Stimulated activated naive CD8-positive, alpha-beta T cell treated with anti-CD3 and anti-CD28 coated beads, Interleukin-15, Interleukin-2, amounts not matched to agents 100 U/mL and 50 U/mL, for 24 hours (primary cell): ENCODE measurements around the gene TMC8.
A peak's percentile ranks its signal among the peaks of the same experiment; 100 is the strongest.
"Not testable (repeated sequence)": the region's sequence is repeated elsewhere in the genome, so short reads cannot be mapped to it uniquely, and the experiment has no call there.

Source experiments
- ATAC-seq: fragments of 150-1000 bp; cut with Tn5 transposase; one replicate; pipeline ENCODE4 v1.10.0; 2021
- DNase-seq: peaks from one replicate; pipeline ENCODE4 v3.0.0; 2021

TMC8 gene, protein sequence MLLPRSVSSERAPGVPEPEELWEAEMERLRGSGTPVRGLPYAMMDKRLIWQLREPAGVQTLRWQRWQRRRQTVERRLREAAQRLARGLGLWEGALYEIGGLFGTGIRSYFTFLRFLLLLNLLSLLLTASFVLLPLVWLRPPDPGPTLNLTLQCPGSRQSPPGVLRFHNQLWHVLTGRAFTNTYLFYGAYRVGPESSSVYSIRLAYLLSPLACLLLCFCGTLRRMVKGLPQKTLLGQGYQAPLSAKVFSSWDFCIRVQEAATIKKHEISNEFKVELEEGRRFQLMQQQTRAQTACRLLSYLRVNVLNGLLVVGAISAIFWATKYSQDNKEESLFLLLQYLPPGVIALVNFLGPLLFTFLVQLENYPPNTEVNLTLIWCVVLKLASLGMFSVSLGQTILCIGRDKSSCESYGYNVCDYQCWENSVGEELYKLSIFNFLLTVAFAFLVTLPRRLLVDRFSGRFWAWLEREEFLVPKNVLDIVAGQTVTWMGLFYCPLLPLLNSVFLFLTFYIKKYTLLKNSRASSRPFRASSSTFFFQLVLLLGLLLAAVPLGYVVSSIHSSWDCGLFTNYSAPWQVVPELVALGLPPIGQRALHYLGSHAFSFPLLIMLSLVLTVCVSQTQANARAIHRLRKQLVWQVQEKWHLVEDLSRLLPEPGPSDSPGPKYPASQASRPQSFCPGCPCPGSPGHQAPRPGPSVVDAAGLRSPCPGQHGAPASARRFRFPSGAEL

DNA sequence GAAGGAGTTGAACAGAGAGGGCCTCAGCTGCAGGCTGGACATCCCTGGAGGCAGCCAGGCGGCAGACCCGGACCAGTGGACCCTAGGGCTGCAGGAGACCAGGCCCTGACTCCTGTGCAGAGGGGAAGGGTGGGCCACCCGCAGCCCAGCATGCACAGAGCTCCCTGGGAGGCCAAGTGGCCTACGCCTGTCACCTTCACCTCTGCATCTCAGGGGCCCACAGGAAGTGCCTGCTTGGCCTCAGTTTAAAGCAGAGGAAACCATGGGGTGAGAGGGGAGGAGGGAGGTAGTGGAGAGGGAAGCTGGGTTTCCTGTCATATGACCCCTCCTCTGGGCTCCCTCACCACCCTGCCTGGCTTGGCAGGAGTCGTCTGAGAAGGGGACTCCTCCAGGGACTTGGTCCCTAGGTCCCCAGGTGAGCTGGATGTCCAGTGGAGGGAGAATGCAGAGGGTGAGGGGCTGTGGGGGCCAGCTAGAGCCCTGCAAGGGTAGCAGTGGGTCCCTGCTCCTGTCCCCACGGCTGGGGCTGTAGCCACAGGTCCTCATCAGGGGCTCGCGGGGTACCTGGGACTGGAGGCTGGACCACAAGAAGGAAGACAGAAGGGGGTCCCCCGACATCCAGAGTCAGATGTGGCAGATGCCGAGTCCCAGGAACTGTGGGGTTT is at the start of gene TMC8:
Gene TMC8 (plus strand): TSS at position 335 of the 665 bp plus-strand sequence. CDS start 818 bp downstream, outside the sequence.
- DNase-seq (peak; percentile 78), ATAC-seq (peak; percentile 42)

DNA sequence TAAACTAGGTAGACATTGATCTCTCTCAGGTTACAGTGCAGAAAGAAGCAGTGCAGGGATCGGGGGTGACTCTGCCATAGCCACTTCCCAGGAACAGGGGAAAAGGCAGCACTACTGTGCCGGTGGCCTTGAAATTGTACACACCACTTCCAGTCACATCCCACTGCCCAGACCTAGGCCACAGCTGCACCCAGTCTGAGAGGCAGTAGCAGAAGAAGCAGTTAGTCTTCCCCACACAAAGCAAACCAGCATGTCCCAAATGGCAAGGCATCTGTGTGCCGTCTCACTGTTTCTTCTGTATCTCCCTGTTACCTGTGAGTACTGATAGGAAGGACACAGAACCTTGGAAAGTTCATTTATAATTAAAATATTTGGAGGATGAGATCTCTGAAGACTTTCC is 49.0 kb upstream of the TMC8 start:
- no peak for DNase-seq
- no peak for ATAC-seq

DNA sequence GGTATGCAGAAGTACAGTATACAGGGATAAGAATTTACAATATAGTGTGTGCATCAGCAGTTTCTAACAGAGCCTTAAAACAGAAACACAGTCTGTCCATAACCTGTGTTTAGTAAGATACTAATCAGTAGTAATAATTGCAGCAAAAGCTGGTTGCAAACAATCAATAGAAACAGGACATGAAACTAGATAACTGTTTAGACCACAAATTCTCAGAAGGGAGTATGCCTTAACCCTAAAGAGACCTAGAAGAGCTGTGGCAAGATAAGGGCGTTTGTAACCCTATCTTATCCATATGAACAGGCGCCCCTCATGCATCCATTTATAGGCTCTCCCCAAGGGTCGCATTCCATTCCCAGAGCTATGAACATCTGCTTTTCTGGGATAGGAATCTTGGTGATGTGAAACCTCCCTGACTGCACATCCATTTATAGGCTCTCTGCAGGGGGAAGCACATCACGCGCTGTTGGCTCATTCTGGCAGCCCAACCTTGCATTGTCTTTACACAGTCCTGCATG is 48.2 kb upstream of the TMC8 start:
- ATAC-seq, DNase-seq: not testable (repeated sequence)

DNA sequence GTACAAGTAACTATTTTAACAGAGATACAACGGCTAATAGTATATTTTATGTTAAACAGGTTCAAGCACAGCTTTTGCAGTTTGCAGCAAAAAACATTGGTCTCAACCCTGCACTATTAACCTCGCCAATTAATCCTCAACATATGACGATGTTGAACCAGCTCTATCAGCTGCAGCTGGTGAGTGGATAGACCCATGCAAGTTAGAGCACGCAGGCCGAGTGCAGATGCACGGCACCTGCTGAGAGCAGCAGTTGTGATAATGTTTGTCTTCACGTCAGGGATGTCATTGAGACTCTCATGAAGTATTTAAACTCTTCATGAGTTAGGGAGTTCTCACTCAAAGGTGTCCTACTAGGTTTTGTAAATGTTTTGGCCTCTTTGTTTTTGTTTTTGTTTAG is 47.6 kb upstream of the TMC8 start:
- DNase-seq (no peak), ATAC-seq (no peak)

DNA sequence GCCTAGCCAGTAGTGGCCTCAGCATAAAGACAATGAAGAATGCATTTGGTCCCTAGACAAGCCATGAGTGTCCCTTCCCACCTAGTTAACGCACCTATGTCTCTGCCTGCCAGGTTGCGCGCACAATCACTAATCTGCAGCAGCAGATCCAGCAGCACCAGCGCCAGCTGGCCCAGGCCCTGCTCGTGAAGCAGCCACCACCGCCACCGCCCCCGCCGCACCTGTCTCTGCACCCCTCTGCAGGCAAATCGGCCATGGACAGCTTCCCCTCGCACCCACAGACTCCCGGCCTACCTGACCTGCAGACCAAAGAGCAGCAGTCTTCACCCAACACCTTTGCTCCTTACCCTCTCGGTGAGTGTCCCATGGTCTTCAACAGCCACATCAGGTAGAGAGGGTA is 43.8 kb upstream of the TMC8 start:
- ATAC-seq (no peak), DNase-seq (no peak)

DNA sequence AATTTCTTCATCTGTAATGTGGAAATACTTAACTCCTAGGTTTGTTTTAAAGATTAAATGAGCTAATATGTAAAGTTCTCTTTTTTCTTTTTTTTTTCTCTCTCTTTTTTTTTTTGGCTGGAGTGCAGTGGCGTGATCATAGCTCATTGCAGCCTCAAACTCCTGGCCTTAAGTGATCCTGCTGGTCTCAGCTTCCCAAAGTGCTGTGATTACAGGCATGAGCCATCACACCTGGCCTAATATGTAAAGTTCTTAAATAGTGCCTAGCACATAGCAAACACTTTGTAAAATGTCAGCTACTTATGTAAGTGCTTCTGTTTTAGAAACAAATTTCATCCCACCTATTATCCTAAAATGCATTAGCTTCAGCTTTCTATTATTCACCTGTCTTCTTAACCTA is 42.0 kb upstream of the TMC8 start:
- ATAC-seq (no peak), DNase-seq (no peak)

DNA sequence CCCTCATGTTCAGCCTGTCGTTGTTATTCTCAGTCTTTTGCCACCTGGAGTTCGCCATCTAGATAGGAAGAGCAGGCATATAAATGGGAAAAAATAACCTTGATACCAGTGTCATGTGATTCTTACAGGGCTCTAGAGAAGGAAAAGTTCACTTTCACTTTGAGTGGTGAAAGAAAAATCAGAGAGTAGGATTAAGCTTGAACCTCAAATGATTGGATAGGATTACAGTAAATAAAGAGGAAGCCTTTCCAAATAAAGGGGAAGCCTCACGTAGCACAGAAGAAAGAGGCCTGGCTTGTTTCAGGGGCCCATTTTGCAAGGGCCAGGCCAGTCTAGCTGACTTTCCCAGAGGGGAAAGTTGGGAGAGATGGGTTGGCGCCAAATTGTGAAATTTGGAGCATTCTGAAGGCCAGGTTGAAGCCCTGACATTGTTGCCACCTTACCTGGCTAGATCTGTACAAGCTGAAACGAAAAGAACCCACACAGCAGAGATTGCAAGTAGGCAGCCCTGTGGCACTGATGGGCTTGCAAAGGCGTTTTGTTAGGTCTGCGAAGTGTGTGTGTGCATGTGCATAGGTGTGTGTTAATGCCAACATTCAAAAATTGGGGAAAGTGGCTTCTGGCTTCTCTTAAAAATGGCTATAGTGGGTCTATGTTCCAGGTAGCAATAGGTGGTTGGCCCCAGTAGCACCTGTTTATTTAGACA is 40.8 kb upstream of the TMC8 start:
- no peak for DNase-seq
- ATAC-seq: no peak

DNA sequence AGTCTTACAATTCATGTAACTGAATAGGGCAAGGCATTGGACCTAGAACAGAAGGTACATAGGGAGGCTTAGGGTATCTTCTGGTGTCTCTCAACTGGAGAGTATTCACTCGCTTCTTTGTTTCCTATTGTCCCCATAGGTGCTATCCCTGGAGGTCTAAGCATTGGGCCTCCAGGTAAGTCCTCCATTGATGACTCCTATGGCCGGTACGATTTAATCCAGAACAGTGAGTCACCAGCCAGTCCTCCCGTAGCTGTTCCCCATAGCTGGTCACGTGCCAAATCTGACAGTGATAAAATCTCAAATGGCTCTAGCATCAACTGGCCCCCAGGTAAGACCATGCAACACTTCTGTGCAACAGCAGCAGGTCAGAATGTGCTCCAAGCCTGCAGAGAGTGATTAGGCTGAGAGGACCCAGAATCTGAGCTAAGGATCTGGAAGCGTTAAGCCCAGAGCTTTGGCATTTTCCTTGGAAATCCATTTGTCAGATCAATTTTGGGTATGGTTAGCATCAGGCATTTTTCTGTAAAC is 37.7 kb upstream of the TMC8 start:
- ATAC-seq: no peak
- no peak for DNase-seq

DNA sequence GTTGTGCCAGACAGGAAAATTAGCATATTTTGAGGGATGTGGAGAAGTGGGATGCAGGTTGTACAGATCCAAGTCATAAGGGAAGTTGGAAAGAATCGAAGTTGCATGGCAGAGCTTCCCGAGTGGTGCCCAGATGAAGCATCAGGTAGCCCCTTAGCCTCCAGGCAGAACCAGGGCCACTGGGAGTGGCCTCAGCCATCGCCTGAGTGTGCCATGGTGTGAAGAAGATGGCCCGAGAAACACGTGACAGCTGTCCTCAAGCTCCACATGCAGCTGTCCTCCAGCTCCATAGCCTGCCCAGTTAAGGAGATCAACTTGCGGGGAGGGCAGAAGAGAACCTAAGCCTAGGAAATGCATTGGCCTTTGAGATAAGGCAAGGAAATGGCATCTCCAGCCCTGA is 35.5 kb upstream of the TMC8 start:
- ATAC-seq: no peak
- DNase-seq: no peak

DNA sequence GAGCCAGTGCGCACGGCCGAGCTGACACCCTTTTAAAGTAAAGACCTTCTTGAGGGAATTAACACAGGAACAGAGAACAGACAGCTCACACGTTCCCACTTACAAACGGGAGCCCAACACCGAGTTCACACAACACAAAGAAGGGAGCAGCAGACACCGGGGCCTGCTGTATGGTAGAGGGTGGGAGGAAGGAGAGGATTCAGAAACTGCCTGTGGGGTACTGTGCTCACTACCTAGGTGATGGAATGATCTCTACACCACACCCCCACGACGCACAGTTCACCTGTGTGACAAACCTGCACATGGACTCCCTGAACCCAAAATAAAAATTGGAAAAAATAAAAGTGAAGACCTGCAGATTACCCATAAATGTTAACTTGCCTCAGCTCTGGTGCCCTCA is 34.5 kb upstream of the TMC8 start:
- DNase-seq (no peak), ATAC-seq (no peak)

DNA sequence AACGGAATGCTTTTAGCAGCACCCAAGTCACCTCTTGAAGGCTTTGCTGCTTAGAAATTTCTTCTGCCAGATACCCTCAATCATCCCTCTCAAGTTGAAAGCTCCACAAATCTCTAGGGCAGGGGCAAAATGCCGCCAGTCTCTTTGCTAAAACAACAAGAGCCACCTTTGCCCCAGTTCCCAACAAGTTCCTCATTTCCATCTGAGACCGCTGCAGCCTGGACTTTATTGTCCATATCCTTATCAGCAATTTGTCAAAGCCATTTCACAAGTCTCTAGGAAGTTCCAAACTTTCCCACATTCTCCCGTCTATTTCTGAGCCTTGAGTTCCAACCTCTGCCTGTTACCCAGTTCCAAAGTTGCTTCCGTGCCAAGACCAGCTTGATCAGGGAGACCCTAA is 29.5 kb upstream of the TMC8 start:
- DNase-seq: no peak
- ATAC-seq: no peak

DNA sequence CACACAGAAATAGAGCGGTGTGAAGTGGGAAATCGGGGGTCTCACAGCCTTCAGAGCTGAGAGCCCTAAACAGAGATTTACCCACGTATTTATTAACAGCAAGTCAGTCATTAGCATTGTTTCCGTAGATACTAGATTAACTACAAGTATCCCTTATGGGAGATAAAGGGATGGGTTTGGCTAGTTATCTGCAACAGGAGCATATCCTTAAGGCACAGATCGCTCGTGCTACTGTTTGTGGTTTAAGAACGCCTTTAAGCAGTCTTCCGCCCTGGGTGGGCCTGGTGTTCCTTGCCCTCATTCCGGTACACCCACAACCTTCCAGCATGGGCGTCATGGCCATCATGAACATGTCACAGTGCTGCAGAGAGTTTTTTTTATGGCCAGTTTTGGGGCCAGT is 29.0 kb upstream of the TMC8 start:
- DNase-seq: no peak
- ATAC-seq: no peak

DNA sequence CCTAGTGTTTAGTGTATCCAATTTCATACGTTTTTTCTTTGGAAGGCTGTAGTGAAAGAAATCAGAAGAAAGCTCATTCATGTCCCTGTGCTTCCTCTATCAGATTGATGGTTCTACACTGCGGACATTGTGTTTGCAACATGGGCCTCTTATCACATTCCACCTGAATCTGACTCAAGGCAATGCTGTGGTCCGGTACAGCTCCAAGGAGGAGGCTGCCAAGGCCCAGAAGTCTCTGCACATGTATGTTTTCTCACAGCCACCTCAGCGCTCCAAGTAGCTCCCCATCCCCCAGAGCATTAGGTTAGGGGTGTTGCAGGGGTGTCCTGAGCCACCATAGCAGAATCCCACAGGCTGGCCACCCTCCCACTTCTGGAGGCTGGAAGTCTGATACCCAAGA is 27.3 kb upstream of the TMC8 start:
- no peak for ATAC-seq

DNA sequence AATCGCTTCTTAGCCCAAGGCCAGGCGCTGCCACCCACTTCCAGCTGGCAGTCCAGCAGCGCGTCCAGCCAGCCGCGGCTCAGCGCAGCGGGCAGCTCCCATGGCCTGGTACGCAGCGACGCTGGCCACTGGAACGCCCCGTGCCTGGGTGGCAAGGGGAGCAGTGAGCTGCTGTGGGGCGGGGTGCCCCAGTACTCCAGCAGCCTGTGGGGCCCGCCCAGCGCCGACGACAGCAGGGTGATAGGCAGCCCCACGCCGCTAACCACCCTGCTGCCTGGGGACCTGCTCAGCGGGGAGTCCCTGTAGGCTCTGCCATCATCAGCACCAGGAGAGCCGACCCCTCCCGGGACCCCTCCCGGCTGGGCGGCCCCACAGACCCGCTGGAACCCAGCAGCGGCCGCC is 26.0 kb upstream of the TMC8 start:
- ATAC-seq (peak; percentile 24), DNase-seq (no peak)

More for the DNA sequence above, 27.3 kb upstream of the TMC8 start:
- no peak for DNase-seq

DNA sequence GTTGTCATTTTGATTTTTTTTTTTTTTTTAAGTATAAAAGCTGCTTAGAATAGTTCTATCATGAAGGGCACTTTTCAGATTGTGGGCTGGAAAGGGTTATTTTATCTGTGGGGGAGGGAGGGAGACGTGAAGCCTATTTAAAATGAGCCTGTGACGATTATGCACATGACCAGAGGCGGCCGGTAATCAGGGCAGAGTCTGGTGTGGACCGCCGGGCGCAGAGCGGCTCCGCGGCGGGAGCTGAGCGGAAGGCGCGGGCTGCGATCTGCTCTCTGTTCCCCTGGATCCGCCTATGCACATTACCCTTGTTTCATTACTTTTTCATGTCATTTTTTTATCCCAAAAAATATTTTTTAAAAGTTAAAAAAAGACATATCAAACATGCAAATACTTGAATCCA is 25.5 kb upstream of the TMC8 start:
- DNase-seq: no peak
- no peak for ATAC-seq

DNA sequence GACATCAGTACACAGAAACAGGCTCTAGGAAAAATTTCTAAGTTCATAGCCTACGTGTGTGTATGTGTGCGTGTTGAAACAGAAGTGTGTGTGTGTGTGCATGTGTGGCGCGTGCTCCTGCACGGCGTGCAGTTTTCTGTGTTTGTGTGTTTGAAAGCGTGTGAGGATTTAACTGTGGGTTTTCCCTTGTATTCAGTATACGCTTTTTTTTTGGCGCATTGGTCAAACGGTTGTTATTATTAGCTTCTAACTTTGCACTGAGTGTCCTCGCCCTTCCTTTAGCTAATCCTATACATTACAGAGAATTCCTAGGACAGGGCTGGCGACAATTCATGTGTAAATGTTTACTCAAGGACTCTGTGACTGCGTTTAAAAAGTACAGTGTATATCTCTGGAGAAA is 25.0 kb upstream of the TMC8 start:
- ATAC-seq (no peak), DNase-seq (no peak)

DNA sequence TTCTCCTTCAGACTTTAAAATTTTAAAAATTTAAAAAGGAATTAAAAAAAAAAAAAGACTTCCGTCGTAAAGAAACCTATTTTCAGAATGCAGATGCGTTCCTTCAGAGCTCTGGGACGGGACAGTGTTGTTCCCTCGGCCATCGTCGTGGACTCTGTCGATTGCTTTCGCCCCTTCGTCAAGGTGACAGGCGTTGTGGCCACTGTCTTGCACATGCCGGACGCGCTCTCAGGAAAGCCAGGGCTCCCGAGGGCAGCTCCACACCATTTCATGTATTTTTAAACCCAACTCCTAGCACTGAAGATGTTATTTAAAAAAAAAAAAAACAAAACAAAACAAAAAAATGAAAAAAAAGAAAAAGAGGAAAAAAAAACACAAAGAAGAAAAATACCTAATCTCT is 24.4 kb upstream of the TMC8 start:
- no peak for ATAC-seq
- DNase-seq: no peak

DNA sequence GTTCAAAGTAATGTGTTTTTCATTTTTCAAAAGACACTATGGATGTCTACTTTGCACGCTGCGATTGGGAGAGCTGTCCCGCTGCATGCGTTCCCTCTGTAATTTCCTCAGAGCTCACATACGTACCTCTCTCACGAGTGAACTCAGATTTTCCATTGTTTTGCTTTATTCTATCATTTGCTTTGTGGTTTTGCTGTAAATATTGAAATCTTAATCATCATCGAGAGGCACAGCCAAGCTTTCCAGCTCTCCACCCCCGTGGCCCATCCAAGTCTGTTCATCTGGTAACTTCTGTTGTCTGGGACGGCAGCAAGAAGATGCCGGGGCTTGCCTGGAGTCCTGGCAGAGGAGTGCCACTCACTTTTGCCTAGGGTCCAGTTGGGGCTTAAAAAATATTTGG is 23.1 kb upstream of the TMC8 start:
- DNase-seq: no peak
- no peak for ATAC-seq

DNA sequence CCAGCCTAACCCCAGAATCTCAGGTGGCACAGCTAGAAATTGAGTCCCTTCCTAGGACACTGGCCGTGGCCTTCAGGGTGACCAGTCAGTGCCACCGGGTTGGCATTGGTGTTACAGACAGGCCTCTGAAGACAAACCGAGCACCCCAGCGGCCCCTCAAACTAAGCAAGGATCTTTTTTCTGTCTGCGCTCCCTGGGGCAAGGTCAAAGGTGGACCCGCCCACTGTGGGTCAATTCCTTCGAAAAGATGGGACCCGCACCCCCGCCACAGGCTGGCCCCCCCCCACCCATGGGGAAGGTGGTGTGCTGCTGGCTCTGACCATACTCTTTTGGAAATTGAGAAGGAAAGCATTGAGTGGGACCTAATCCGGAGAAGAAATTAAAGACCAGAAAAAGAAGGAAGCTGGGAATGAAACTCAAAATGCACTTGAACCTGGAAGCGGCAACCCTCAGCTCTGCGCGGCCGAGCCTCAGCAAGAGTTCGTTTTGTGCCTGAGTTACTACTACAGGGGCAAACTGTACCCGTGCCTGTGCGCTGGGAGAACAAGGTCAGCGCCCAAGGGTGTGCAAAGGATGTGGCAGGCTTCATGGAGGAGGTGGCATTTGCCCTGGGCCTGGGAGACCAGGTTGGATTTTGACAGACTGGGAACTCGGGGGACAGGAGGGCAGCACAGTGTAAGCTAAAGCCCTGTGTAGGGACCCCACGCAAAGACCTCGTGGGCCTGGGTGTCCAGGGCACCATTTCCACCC is 22.4 kb upstream of the TMC8 start:
- DNase-seq (no peak), ATAC-seq (no peak)

DNA sequence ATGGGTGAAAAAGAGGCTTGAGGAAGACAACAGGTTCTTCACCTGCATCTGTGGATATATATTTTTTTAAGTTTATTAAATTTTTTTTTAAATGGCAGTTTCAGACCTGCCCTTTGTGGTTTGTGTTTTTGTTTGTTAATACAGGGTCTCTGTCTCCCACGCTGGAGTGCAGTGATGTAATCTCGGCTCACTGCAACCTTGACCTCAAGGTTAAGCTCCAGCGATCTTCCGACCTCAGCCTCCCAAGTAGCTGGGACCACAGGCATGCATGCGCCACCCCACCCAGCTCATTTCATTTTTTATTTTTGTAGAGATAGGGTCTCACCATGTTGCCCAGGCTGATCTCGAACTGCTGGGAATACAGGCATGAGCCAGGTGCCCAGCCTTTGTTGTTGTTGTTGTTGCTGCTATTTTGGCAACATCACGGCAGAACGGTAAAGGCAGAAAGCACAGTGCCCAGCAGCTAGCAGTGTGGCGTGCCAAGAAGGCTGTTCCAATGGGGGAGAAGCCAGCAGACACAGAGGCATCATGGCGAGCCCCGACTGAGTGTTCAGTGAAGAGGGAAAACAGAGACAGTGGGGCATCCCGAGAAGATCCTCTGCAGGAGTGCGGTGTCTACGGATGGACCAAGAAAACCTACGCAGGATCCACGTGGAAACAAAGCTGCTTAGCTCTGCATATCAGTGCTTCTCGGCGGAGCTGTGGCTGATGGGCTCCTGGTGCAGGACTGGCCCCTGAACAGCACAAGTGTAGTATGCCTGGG is 21.7 kb upstream of the TMC8 start:
- DNase-seq (no peak), ATAC-seq (no peak)

DNA sequence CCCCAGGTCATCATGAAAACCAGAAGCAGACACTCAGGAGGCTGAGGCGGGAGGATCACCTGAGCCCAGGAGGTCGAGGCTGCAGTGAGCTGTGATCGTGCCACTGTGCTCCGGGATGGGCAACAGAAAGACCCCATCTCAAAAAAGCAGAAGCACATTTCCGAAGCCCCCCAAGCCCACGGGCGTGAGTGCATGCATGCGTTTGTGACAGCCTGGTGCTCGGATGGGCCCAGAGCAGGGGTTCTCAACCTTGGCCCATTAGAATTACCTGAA is 21.1 kb upstream of the TMC8 start:
- ATAC-seq (no peak), DNase-seq (no peak)
